ENCODE data around the gene LHX8.

Gene LHX8

GRCh38 chr1:75208862-75209261 lies 74.7 kb downstream of the LHX8 start:
- DNase-seq, result no peak
